ENCODE results near the gene OGDHL. TPM values are rescaled to one million over a fixed set of nuclear protein-coding genes. Genes with fewer than 3 reads are reported as not detected.

OGDHL gene
- total and polyA plus RNA-seq, 2 of the 13 experiments (the other 11 are each of a cell fraction or from before 2014, with no cell fraction given) = 3.0 to 9.8 TPM

GRCh38 chr10:49761789-49762565, at the start of gene OGDHL (continued):
- TF ChIP-seq MYPOP (CRISPR knock-in tag; IDR thresholded peaks at IDR 0.05) = 0 out of 2 replicates have a peak, but pooled peaks have one; percentile 80
- TF ChIP-seq ATF3 (CRISPR knock-in tag; IDR thresholded peaks at IDR 0.05) = peak; percentile 81
- TF ChIP-seq CSRNP1 (CRISPR knock-in tag; IDR thresholded peaks at IDR 0.05) = peak; percentile 46
- peak; percentile 91 for TF ChIP-seq RXRB (CRISPR knock-in tag; IDR thresholded peaks at IDR 0.05; ENCODE audit: borderline replicate concordance)
- TF ChIP-seq ZNF160 (CRISPR knock-in tag; IDR thresholded peaks at IDR 0.05) = peak; percentile 96
- peak; percentile 99 for TF ChIP-seq KLF6 (CRISPR knock-in tag; IDR thresholded peaks at IDR 0.05)
- TF ChIP-seq DNMT3B (CRISPR knock-in tag; conservative IDR thresholded peaks at IDR 0.05) = peak; percentile 96
- no peak for TF ChIP-seq PAWR (CRISPR knock-in tag; IDR thresholded peaks at IDR 0.05; ENCODE audit: borderline replicate concordance)
- TF ChIP-seq KDM1A (CRISPR knock-in tag; IDR thresholded peaks at IDR 0.05) = 0 out of 2 replicates have a peak, but pooled peaks have one; percentile 32
- peak; percentile 96 for TF ChIP-seq ZNF780A (CRISPR knock-in tag; IDR thresholded peaks at IDR 0.05)
- peak; percentile 93 for TF ChIP-seq ZNF841 (CRISPR knock-in tag; IDR thresholded peaks at IDR 0.05; ENCODE audit: borderline replicate concordance)
- TF ChIP-seq ZNF598 (CRISPR knock-in tag; IDR thresholded peaks at IDR 0.05; ENCODE audit: borderline replicate concordance) = peak; percentile 96
- no peak for TF ChIP-seq SMARCE1 (IDR thresholded peaks at IDR 0.05; ENCODE audit: borderline replicate concordance)
- TF ChIP-seq WIZ (CRISPR knock-in tag; IDR thresholded peaks at IDR 0.05) = peak; percentile 99
- TF ChIP-seq ATF5 (CRISPR knock-in tag; IDR thresholded peaks at IDR 0.05; ENCODE audit: low read depth) = peak; percentile 87; the same call in 1 of the 2 replicates
- peak; percentile 66; the same call in 1 of the 2 replicates for TF ChIP-seq EHMT2 (IDR thresholded peaks at IDR 0.05; ENCODE audit: borderline replicate concordance, low read depth, low read length)
- TF ChIP-seq ZMYM2 (CRISPR knock-in tag; IDR thresholded peaks at IDR 0.05) = no peak
- peak; percentile 52 for TF ChIP-seq TAF1 (CRISPR knock-in tag; IDR thresholded peaks at IDR 0.05)
- TF ChIP-seq ZBTB37 (CRISPR knock-in tag; IDR thresholded peaks at IDR 0.05) = no peak
- TF ChIP-seq AKAP8 (CRISPR knock-in tag; IDR thresholded peaks at IDR 0.05) = peak; percentile 76
- TF ChIP-seq PAX8 (CRISPR knock-in tag; IDR thresholded peaks at IDR 0.05; ENCODE audit: borderline replicate concordance) = peak; percentile 90
- peak; percentile 88; the same call in 1 of the 2 replicates for TF ChIP-seq CSRNP2 (CRISPR knock-in tag; conservative IDR thresholded peaks at IDR 0.05; ENCODE audit: low read depth)
- TF ChIP-seq ZNF335 (CRISPR knock-in tag; IDR thresholded peaks at IDR 0.05) = peak; percentile 85; the same call in 1 of the 2 replicates
